ENCODE data around the gene SPATA31D3.

SPATA31D3 gene

DNA sequence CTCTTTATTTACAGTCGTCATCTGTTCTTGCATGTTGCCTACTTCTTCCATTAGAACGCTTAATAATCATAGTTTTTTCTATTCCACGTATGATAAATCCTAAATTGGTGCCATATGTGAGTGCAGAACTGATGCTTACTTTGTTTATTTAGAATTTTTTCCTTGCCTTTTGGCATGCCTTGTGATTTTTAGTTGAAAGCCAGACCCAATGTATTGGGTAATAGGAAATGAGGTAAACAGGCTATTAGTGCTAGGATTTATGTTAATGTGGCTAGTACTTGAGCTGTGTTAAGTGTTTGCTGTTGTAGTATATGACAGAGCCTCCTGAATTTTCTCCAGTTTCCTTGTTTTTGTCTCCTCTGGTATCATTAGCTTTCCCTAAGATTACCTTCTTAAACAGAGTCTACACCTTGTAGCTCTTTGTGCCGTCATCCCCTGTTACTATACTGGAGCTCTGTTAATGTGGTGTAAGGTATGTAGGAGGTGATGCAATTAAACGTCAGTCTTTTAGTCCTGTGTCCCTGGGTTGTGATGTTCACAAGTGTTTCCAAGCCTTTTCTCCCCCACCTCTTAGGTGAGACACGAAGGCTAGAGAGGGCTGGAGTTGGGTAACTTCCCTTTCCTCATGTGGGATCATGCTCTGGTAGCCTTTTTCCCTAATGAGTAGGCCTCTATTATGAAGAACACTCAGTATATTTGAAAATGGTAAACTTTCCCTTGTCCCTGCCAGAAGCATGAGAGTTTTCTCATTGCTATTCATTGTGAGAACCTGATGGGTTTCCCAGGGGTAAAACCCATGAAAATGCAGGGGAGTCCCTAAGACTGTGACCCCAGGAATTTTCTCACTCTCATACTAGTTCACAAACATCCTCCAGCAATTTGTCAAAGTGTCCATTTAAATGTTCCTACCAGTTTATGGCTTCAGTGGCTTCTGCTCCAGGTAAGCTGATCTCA, 21.2 kb downstream of the SPATA31D3 start:
- Histone ChIP-seq H3K27me3 (ENCODE audit: insufficient read depth, poor library complexity, severe bottlenecking) (no peaks in the 10 kb centered on the region), H3K4me3 (replicated peaks; ENCODE audit: insufficient read depth, low read length) (no peak overlapping the region), H3K27ac (replicated peaks) (no peak overlapping the region)
- TF ChIP-seq, protein P1, sequence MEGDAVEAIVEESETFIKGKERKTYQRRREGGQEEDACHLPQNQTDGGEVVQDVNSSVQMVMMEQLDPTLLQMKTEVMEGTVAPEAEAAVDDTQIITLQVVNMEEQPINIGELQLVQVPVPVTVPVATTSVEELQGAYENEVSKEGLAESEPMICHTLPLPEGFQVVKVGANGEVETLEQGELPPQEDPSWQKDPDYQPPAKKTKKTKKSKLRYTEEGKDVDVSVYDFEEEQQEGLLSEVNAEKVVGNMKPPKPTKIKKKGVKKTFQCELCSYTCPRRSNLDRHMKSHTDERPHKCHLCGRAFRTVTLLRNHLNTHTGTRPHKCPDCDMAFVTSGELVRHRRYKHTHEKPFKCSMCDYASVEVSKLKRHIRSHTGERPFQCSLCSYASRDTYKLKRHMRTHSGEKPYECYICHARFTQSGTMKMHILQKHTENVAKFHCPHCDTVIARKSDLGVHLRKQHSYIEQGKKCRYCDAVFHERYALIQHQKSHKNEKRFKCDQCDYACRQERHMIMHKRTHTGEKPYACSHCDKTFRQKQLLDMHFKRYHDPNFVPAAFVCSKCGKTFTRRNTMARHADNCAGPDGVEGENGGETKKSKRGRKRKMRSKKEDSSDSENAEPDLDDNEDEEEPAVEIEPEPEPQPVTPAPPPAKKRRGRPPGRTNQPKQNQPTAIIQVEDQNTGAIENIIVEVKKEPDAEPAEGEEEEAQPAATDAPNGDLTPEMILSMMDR (IDR thresholded peaks at IDR 0.05; ENCODE audit: insufficient read depth, low read length) = no peak
- TF ChIP-seq GABPA (IDR thresholded peaks at IDR 0.05; ENCODE audit: low read depth) (no peak), SPI1 (IDR thresholded peaks at IDR 0.05; ENCODE audit: borderline replicate concordance, low read depth) (no peak), POLR2AphosphoS5 (IDR thresholded peaks at IDR 0.05; ENCODE audit: low read depth) (no peak)
- TF ChIP-seq, protein P2, sequence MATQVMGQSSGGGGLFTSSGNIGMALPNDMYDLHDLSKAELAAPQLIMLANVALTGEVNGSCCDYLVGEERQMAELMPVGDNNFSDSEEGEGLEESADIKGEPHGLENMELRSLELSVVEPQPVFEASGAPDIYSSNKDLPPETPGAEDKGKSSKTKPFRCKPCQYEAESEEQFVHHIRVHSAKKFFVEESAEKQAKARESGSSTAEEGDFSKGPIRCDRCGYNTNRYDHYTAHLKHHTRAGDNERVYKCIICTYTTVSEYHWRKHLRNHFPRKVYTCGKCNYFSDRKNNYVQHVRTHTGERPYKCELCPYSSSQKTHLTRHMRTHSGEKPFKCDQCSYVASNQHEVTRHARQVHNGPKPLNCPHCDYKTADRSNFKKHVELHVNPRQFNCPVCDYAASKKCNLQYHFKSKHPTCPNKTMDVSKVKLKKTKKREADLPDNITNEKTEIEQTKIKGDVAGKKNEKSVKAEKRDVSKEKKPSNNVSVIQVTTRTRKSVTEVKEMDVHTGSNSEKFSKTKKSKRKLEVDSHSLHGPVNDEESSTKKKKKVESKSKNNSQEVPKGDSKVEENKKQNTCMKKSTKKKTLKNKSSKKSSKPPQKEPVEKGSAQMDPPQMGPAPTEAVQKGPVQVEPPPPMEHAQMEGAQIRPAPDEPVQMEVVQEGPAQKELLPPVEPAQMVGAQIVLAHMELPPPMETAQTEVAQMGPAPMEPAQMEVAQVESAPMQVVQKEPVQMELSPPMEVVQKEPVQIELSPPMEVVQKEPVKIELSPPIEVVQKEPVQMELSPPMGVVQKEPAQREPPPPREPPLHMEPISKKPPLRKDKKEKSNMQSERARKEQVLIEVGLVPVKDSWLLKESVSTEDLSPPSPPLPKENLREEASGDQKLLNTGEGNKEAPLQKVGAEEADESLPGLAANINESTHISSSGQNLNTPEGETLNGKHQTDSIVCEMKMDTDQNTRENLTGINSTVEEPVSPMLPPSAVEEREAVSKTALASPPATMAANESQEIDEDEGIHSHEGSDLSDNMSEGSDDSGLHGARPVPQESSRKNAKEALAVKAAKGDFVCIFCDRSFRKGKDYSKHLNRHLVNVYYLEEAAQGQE (IDR thresholded peaks at IDR 0.05; ENCODE audit: insufficient replicate concordance, low read depth) = no peak
- DNase-seq (ENCODE audit: low read depth in 1 of 2, low spot score in 1 of 2) = no peak

DNA sequence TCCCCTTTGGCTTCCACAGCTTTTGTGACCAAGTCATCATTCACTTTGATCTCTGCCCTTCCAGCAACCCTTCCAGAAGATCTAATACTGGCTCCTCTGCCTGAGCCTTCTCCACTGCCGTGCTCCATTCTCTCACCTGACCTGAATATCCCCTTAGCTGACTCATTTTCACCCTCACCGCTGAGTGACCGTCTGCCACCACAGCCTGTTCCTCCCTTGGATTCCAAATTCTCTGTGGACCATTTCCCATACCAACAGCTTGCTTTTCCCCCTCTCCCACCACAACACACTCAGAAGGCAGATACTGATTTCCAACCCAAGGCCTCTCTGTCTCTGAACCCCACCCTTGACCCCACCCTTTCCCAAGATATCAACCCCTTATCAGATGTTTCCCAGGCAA, 24.7 kb downstream of the SPATA31D3 start:
- no peak overlapping the region for H3K4me3 ChIP-seq (replicated peaks; ENCODE audit: insufficient read depth, low read length)
- no peak for TF ChIP-seq POLR2AphosphoS5 (IDR thresholded peaks at IDR 0.05; ENCODE audit: low read depth)
- no peak for TF ChIP-seq SPI1 (IDR thresholded peaks at IDR 0.05; ENCODE audit: borderline replicate concordance, low read depth)
- no peak for TF ChIP-seq GABPA (IDR thresholded peaks at IDR 0.05; ENCODE audit: low read depth)
- TF ChIP-seq, protein P1 (IDR thresholded peaks at IDR 0.05; ENCODE audit: insufficient read depth, low read length) = no peak
- TF ChIP-seq, protein P2 (IDR thresholded peaks at IDR 0.05; ENCODE audit: insufficient replicate concordance, low read depth) = no peak
- DNase-seq (ENCODE audit: low read depth in 1 of 2, low spot score in 1 of 2) = no peak
- H3K27ac ChIP-seq (replicated peaks) = no peak overlapping the region
- H3K27me3 ChIP-seq (ENCODE audit: insufficient read depth, poor library complexity, severe bottlenecking) = no peaks in the 10 kb centered on the region

DNA sequence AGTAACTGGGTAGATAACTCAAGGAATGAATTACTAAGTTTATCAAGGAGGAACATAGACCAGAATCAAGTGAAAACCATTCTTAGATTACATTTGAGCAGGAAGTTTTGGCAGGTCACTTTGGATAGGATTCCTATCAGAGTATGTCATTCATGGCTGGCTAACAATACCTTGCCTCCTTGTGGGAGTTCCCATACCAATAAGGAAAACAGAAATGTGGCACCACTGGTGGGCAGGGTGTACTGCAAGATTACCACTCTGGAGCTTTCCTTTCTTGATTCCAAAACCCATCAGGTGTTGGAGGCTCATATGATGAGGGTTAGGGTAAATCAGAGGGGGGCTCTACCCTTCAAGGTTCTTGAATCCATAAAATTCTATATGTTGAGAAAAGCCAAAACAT, 26.7 kb downstream of the SPATA31D3 start:
- no peak for DNase-seq (ENCODE audit: low read depth in 1 of 2, low spot score in 1 of 2)
- Histone ChIP-seq H3K4me3 (replicated peaks; ENCODE audit: insufficient read depth, low read length) (no peak overlapping the region), H3K27ac (replicated peaks) (no peak overlapping the region), H3K27me3 (ENCODE audit: insufficient read depth, poor library complexity, severe bottlenecking) (no peaks in the 10 kb centered on the region)
- TF ChIP-seq, protein P1 (IDR thresholded peaks at IDR 0.05; ENCODE audit: insufficient read depth, low read length) = no peak
- TF ChIP-seq GABPA (IDR thresholded peaks at IDR 0.05; ENCODE audit: low read depth) = no peak
- TF ChIP-seq POLR2AphosphoS5 (IDR thresholded peaks at IDR 0.05; ENCODE audit: low read depth) = no peak
- TF ChIP-seq, protein P2 (IDR thresholded peaks at IDR 0.05; ENCODE audit: insufficient replicate concordance, low read depth) = no peak
- no peak for TF ChIP-seq SPI1 (IDR thresholded peaks at IDR 0.05; ENCODE audit: borderline replicate concordance, low read depth)
